ENCODE data around the gene UPF3A.

DNA sequence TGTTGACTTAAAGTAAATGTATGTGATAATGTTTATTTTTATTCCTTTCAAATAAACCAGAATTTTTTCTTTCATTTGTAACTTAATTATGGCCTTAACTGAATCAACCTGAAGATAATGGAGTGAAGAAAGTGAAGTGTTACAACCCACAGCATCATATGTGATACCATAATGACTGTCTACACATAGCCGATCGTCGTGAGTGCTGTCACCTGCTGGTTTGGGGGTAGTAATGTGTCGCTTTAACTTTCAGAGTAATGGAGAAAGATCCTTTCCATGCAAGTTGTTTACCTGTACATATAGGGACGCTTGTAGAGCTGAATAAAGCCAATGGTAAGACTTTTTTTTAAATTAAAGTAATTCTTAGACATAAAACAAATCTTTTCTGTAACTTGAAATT lies 36.8 kb upstream of the UPF3A start:
- TF ChIP-seq, protein P1, sequence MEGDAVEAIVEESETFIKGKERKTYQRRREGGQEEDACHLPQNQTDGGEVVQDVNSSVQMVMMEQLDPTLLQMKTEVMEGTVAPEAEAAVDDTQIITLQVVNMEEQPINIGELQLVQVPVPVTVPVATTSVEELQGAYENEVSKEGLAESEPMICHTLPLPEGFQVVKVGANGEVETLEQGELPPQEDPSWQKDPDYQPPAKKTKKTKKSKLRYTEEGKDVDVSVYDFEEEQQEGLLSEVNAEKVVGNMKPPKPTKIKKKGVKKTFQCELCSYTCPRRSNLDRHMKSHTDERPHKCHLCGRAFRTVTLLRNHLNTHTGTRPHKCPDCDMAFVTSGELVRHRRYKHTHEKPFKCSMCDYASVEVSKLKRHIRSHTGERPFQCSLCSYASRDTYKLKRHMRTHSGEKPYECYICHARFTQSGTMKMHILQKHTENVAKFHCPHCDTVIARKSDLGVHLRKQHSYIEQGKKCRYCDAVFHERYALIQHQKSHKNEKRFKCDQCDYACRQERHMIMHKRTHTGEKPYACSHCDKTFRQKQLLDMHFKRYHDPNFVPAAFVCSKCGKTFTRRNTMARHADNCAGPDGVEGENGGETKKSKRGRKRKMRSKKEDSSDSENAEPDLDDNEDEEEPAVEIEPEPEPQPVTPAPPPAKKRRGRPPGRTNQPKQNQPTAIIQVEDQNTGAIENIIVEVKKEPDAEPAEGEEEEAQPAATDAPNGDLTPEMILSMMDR (conservative IDR thresholded peaks at IDR 0.05; ENCODE audit: low read length) = peak; percentile 51
- no peak for TF ChIP-seq EZH2phosphoT487 (IDR thresholded peaks at IDR 0.05; ENCODE audit: borderline replicate concordance)

Data from Loucy (cell line).